ENCODE data around the gene WIPF3.
"Not testable (repeated sequence)": the region's sequence is repeated elsewhere in the genome, so short reads cannot be mapped to it uniquely, and the experiment has no call there.

Gene WIPF3

GRCh38 chr7:29888006-29888405, 81.7 kb downstream of the WIPF3 start:
- peaks cover 5% of the 10 kb centered on the region for H3K27me3 ChIP-seq (ENCODE audit: insufficient read depth, low read length)
- no peak overlapping the region for H4K12ac ChIP-seq (ENCODE audit: low read depth, low read length)
- H2AFZ ChIP-seq (ENCODE audit: insufficient read depth, low read length, poor library complexity), result no peak overlapping the region
- WGBS (ENCODE audit: extremely low coverage, insufficient coverage, insufficient read length), result no CpG with 5 or more reads among the region's 7 CpGs
- no peak overlapping the region for H3K4me3 ChIP-seq (ENCODE audit: low read depth, low read length)
- no peak overlapping the region for H3K14ac ChIP-seq (ENCODE audit: low read length)
- no peak overlapping the region for H3K4me2 ChIP-seq (ENCODE audit: low read length)
- no peak overlapping the region for H2BK5ac ChIP-seq (ENCODE audit: low read depth, low read length, poor library complexity)
- H4K8ac ChIP-seq (ENCODE audit: low read depth, low read length), result no peak overlapping the region
- no peak overlapping the region for H2BK120ac ChIP-seq (ENCODE audit: insufficient read depth, low read length, poor library complexity)
- H3K27ac ChIP-seq (ENCODE audit: low read depth, low read length), result no peak overlapping the region
- DNase-seq, result no peak
- no peak overlapping the region for H4K91ac ChIP-seq (ENCODE audit: low read depth, low read length)
- H3K79me2 ChIP-seq (ENCODE audit: control insufficient read depth, insufficient read depth, low read length, poor library complexity), result no peaks in the 10 kb centered on the region
- H3K36me3 ChIP-seq (ENCODE audit: control insufficient read depth in 1 of 2, insufficient read depth in 2 of 2, low read length in 2 of 2), result no peaks in the 10 kb centered on the region
- no peaks in the 10 kb centered on the region for H3K79me1 ChIP-seq (ENCODE audit: low read length)
- no peak overlapping the region for H3K9ac ChIP-seq (ENCODE audit: low read length)
- no peak overlapping the region for H3K4ac ChIP-seq (ENCODE audit: low read depth, low read length)
- H3K4me1 ChIP-seq (ENCODE audit: control insufficient read depth in 1 of 2, insufficient read depth in 2 of 2, low read length in 2 of 2), result peaks cover 2 to 4% of the 10 kb centered on the region in 2 experiments
- no peaks in the 10 kb centered on the region for H3K9me3 ChIP-seq (ENCODE audit: insufficient read depth, low read depth, low read length)
- no peak overlapping the region for H2AK5ac ChIP-seq (ENCODE audit: low read length)
- H3K23ac ChIP-seq (ENCODE audit: low read length), result no peak overlapping the region
- no peak overlapping the region for H2BK12ac ChIP-seq (ENCODE audit: low read length)
- H3K18ac ChIP-seq (ENCODE audit: low read length), result no peak overlapping the region

GRCh38 chr7:29889288-29889687, 83.0 kb downstream of the WIPF3 start:
- no peak overlapping the region for H2BK5ac ChIP-seq (ENCODE audit: low read depth, low read length, poor library complexity)
- no peak overlapping the region for H2BK12ac ChIP-seq (ENCODE audit: low read length)
- H3K18ac ChIP-seq (ENCODE audit: low read length), result no peak overlapping the region
- no peak overlapping the region for H2BK120ac ChIP-seq (ENCODE audit: insufficient read depth, low read length, poor library complexity)
- H2AFZ ChIP-seq (ENCODE audit: insufficient read depth, low read length, poor library complexity), result no peak overlapping the region
- no peak overlapping the region for H3K4me2 ChIP-seq (ENCODE audit: low read length)
- H3K14ac ChIP-seq (ENCODE audit: low read length), result no peak overlapping the region
- no peak overlapping the region for H3K4me3 ChIP-seq (ENCODE audit: low read depth, low read length)
- no peak overlapping the region for H2AK5ac ChIP-seq (ENCODE audit: low read length)
- H4K12ac ChIP-seq (ENCODE audit: low read depth, low read length), result no peak overlapping the region
- no peak overlapping the region for H3K4ac ChIP-seq (ENCODE audit: low read depth, low read length)
- no peaks in the 10 kb centered on the region for H3K79me1 ChIP-seq (ENCODE audit: low read length)
- no peaks in the 10 kb centered on the region for H3K27me3 ChIP-seq (ENCODE audit: insufficient read depth, low read length)
- H3K9ac ChIP-seq (ENCODE audit: low read length), result no peak overlapping the region
- H4K91ac ChIP-seq (ENCODE audit: low read depth, low read length), result no peak overlapping the region
- DNase-seq, result no peak
- no peak overlapping the region for H3K27ac ChIP-seq (ENCODE audit: low read depth, low read length)
- no peak overlapping the region for H3K23ac ChIP-seq (ENCODE audit: low read length)
- no CpG with 5 or more reads among the region's 5 CpGs for WGBS (ENCODE audit: extremely low coverage, insufficient coverage, insufficient read length)
- H3K9me3 ChIP-seq (ENCODE audit: insufficient read depth, low read depth, low read length), result no peaks in the 10 kb centered on the region
- peaks cover 0 to 2% of the 10 kb centered on the region in 2 experiments for H3K4me1 ChIP-seq (ENCODE audit: control insufficient read depth in 1 of 2, insufficient read depth in 2 of 2, low read length in 2 of 2)
- H3K79me2 ChIP-seq (ENCODE audit: control insufficient read depth, insufficient read depth, low read length, poor library complexity), result no peaks in the 10 kb centered on the region
- H3K36me3 ChIP-seq (ENCODE audit: control insufficient read depth in 1 of 2, insufficient read depth in 2 of 2, low read length in 2 of 2), result no peaks in the 10 kb centered on the region
- H4K8ac ChIP-seq (ENCODE audit: low read depth, low read length), result no peak overlapping the region

- H3K14ac ChIP-seq (ENCODE audit: low read length), result no peak overlapping the region
These were observed 83.9 kb downstream of the WIPF3 start for GRCh38 chr7:29890251-29890650.

GRCh38 chr7:29890786-29891185, 84.5 kb downstream of the WIPF3 start:
- H3K14ac ChIP-seq (ENCODE audit: low read length); H3K79me2 ChIP-seq (ENCODE audit: control insufficient read depth, insufficient read depth, low read length, poor library complexity); H3K36me3 ChIP-seq (ENCODE audit: control insufficient read depth in 1 of 2, insufficient read depth in 2 of 2, low read length in 2 of 2); H4K8ac ChIP-seq (ENCODE audit: low read depth, low read length); H3K9me3 ChIP-seq (ENCODE audit: insufficient read depth, low read depth, low read length); H3K4me2 ChIP-seq (ENCODE audit: low read length); H4K12ac ChIP-seq (ENCODE audit: low read depth, low read length); H3K18ac ChIP-seq (ENCODE audit: low read length); H3K9ac ChIP-seq (ENCODE audit: low read length); H3K27ac ChIP-seq (ENCODE audit: low read depth, low read length); H3K27me3 ChIP-seq (ENCODE audit: insufficient read depth, low read length); H4K91ac ChIP-seq (ENCODE audit: low read depth, low read length); H2AFZ ChIP-seq (ENCODE audit: insufficient read depth, low read length, poor library complexity); H3K4me3 ChIP-seq (ENCODE audit: low read depth, low read length); H3K23ac ChIP-seq (ENCODE audit: low read length); H3K4me1 ChIP-seq (ENCODE audit: control insufficient read depth in 1 of 2, insufficient read depth in 2 of 2, low read length in 2 of 2); H2BK120ac ChIP-seq (ENCODE audit: insufficient read depth, low read length, poor library complexity); H2BK5ac ChIP-seq (ENCODE audit: low read depth, low read length, poor library complexity); DNase-seq; H3K4ac ChIP-seq (ENCODE audit: low read depth, low read length); H2AK5ac ChIP-seq (ENCODE audit: low read length); H2BK12ac ChIP-seq (ENCODE audit: low read length); H3K79me1 ChIP-seq (ENCODE audit: low read length): not testable (repeated sequence)
- WGBS (ENCODE audit: extremely low coverage, insufficient coverage, insufficient read length), result no CpG with 5 or more reads among the region's 14 CpGs

More at GRCh38 chr7:29890251-29890650, 83.9 kb downstream of the WIPF3 start:
- Histone ChIP-seq H3K27me3 (ENCODE audit: insufficient read depth, low read length) (no peaks in the 10 kb centered on the region), H3K9me3 (ENCODE audit: insufficient read depth, low read depth, low read length) (no peaks in the 10 kb centered on the region), H2AK5ac (ENCODE audit: low read length) (no peak overlapping the region), H4K8ac (ENCODE audit: low read depth, low read length) (no peak overlapping the region), H3K4me1 (ENCODE audit: control insufficient read depth in 1 of 2, insufficient read depth in 2 of 2, low read length in 2 of 2) (no peaks in the 10 kb centered on the region), H3K4me3 (ENCODE audit: low read depth, low read length) (no peak overlapping the region), H3K4ac (ENCODE audit: low read depth, low read length) (no peak overlapping the region), H4K91ac (ENCODE audit: low read depth, low read length) (no peak overlapping the region), H2BK120ac (ENCODE audit: insufficient read depth, low read length, poor library complexity) (no peak overlapping the region), H3K18ac (ENCODE audit: low read length) (no peak overlapping the region), H2BK5ac (ENCODE audit: low read depth, low read length, poor library complexity) (no peak overlapping the region), H3K9ac (ENCODE audit: low read length) (no peak overlapping the region), H2BK12ac (ENCODE audit: low read length) (no peak overlapping the region), H3K4me2 (ENCODE audit: low read length) (no peak overlapping the region), H3K36me3 (ENCODE audit: control insufficient read depth in 1 of 2, insufficient read depth in 2 of 2, low read length in 2 of 2) (no peaks in the 10 kb centered on the region), H3K23ac (ENCODE audit: low read length) (no peak overlapping the region), H3K27ac (ENCODE audit: low read depth, low read length) (no peak overlapping the region), H3K79me2 (ENCODE audit: control insufficient read depth, insufficient read depth, low read length, poor library complexity) (no peaks in the 10 kb centered on the region), H4K12ac (ENCODE audit: low read depth, low read length) (no peak overlapping the region), H3K79me1 (ENCODE audit: low read length) (no peaks in the 10 kb centered on the region), H2AFZ (ENCODE audit: insufficient read depth, low read length, poor library complexity) (no peak overlapping the region)
- no CpG with 5 or more reads among the region's 4 CpGs for WGBS (ENCODE audit: extremely low coverage, insufficient coverage, insufficient read length)
- no peak for DNase-seq
